ENCODE data around the gene CPSF4. TPM values are rescaled to one million over a fixed set of nuclear protein-coding genes. Genes with fewer than 3 reads are reported as not detected.

The CPSF4 gene
- polyA plus RNA-seq, 1 donor from 2014 or later: 209 TPM

- H2AFZ ChIP-seq (ENCODE audit: low read depth, low read length): no peak overlapping the region
- peak overlapping the region; percentile 59 for H3K4me2 ChIP-seq (ENCODE audit: low read length)
- H3K9me3 ChIP-seq (ENCODE audit: low read length): no peaks in the 10 kb centered on the region
- no peaks in the 10 kb centered on the region for H3K36me3 ChIP-seq (ENCODE audit: insufficient read depth, low read length)
- H3F3A ChIP-seq (ENCODE audit: insufficient read depth, low read length, poor library complexity, severe bottlenecking): no peaks in the 10 kb centered on the region
- TF ChIP-seq MXI1 (conservative IDR thresholded peaks at IDR 0.05; ENCODE audit: poor library complexity, severe bottlenecking) (no peak), REST (IDR thresholded peaks at IDR 0.05; ENCODE audit: borderline replicate concordance) (no peak), RAD21 (conservative IDR thresholded peaks at IDR 0.05) (no peak), EZH2 (IDR thresholded peaks at IDR 0.05; ENCODE audit: borderline replicate concordance, insufficient read depth, low read length, poor library complexity, severe bottlenecking) (no peak), TAF1 (IDR thresholded peaks at IDR 0.05; ENCODE audit: low read depth) (no peak)
- no peaks in the 10 kb centered on the region for H3K27me3 ChIP-seq (ENCODE audit: insufficient read depth, low read depth, low read length)
- H3K79me2 ChIP-seq (replicated peaks; ENCODE audit: insufficient read depth, low read length): peaks cover 33% of the 10 kb centered on the region
- H3K4me3 ChIP-seq (ENCODE audit: low read length): peak overlapping the region; percentile 86
- no peaks in the 10 kb centered on the region for H4K20me1 ChIP-seq (ENCODE audit: insufficient read depth)
- no peak overlapping the region for H3K9ac ChIP-seq (ENCODE audit: low read length)
- no peak overlapping the region for H3K27ac ChIP-seq (ENCODE audit: low read length)
- H3K9me2 ChIP-seq (ENCODE audit: insufficient read depth, low read length): no peaks in the 10 kb centered on the region
Measured at GRCh38 chr7:99440195-99440594, 1.5 kb downstream of the CPSF4 start.

GRCh38 chr7:99446096-99446495, 7.4 kb downstream of the CPSF4 start:
- Histone ChIP-seq H3K79me2 (replicated peaks; ENCODE audit: insufficient read depth, low read length) (peaks cover 3% of the 10 kb centered on the region), H4K20me1 (ENCODE audit: insufficient read depth) (no peaks in the 10 kb centered on the region), H3K9ac (ENCODE audit: low read length) (no peak overlapping the region), H3K9me2 (ENCODE audit: insufficient read depth, low read length) (no peaks in the 10 kb centered on the region), H3K27me3 (ENCODE audit: insufficient read depth, low read depth, low read length) (no peaks in the 10 kb centered on the region), H3F3A (ENCODE audit: insufficient read depth, low read length, poor library complexity, severe bottlenecking) (no peaks in the 10 kb centered on the region), H3K4me3 (ENCODE audit: low read length) (no peak overlapping the region), H3K36me3 (ENCODE audit: insufficient read depth, low read length) (no peaks in the 10 kb centered on the region), H3K9me3 (ENCODE audit: low read length) (no peaks in the 10 kb centered on the region), H3K27ac (ENCODE audit: low read length) (no peak overlapping the region), H3K4me2 (ENCODE audit: low read length) (no peak overlapping the region), H2AFZ (ENCODE audit: low read depth, low read length) (no peak overlapping the region)
- TF ChIP-seq EZH2 (IDR thresholded peaks at IDR 0.05; ENCODE audit: borderline replicate concordance, insufficient read depth, low read length, poor library complexity, severe bottlenecking): no peak
- no peak for TF ChIP-seq TAF1 (IDR thresholded peaks at IDR 0.05; ENCODE audit: low read depth)
- TF ChIP-seq REST (IDR thresholded peaks at IDR 0.05; ENCODE audit: borderline replicate concordance): no peak

DNA sequence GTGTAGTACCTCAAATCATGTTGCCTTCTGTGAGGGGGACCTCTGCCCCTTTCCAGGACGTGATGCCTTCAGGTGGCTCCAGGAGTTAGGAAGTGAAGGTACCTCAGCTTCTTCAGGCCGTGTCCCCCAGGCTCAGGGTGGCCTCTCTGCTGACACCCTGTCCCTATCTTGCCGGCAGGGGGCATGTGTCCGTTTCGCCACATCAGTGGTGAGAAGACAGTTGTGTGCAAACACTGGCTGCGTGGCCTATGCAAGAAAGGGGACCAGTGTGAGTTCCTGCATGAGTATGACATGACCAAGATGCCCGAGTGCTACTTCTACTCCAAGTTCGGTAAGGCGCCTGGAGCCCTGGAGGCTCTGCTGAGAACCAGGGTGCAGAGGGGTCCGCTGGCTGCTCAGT, 9.2 kb downstream of the CPSF4 start:
- Histone ChIP-seq H3K9me2 (ENCODE audit: insufficient read depth, low read length) (no peaks in the 10 kb centered on the region), H3F3A (ENCODE audit: insufficient read depth, low read length, poor library complexity, severe bottlenecking) (no peaks in the 10 kb centered on the region), H2AFZ (ENCODE audit: low read depth, low read length) (no peak overlapping the region), H3K4me3 (ENCODE audit: low read length) (no peak overlapping the region), H3K79me2 (replicated peaks; ENCODE audit: insufficient read depth, low read length) (peaks cover 3% of the 10 kb centered on the region), H3K4me2 (ENCODE audit: low read length) (no peak overlapping the region), H4K20me1 (ENCODE audit: insufficient read depth) (no peaks in the 10 kb centered on the region), H3K9ac (ENCODE audit: low read length) (no peak overlapping the region), H3K27ac (ENCODE audit: low read length) (no peak overlapping the region), H3K27me3 (ENCODE audit: insufficient read depth, low read depth, low read length) (no peaks in the 10 kb centered on the region), H3K36me3 (ENCODE audit: insufficient read depth, low read length) (no peaks in the 10 kb centered on the region), H3K9me3 (ENCODE audit: low read length) (no peaks in the 10 kb centered on the region)
- no peak for TF ChIP-seq SMC3 (conservative IDR thresholded peaks at IDR 0.05; ENCODE audit: poor library complexity)
- TF ChIP-seq RAD21 (conservative IDR thresholded peaks at IDR 0.05): no peak
- TF ChIP-seq MXI1 (conservative IDR thresholded peaks at IDR 0.05; ENCODE audit: poor library complexity, severe bottlenecking): no peak
- TF ChIP-seq, protein P1, sequence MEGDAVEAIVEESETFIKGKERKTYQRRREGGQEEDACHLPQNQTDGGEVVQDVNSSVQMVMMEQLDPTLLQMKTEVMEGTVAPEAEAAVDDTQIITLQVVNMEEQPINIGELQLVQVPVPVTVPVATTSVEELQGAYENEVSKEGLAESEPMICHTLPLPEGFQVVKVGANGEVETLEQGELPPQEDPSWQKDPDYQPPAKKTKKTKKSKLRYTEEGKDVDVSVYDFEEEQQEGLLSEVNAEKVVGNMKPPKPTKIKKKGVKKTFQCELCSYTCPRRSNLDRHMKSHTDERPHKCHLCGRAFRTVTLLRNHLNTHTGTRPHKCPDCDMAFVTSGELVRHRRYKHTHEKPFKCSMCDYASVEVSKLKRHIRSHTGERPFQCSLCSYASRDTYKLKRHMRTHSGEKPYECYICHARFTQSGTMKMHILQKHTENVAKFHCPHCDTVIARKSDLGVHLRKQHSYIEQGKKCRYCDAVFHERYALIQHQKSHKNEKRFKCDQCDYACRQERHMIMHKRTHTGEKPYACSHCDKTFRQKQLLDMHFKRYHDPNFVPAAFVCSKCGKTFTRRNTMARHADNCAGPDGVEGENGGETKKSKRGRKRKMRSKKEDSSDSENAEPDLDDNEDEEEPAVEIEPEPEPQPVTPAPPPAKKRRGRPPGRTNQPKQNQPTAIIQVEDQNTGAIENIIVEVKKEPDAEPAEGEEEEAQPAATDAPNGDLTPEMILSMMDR (IDR thresholded peaks at IDR 0.05; ENCODE audit: poor library complexity, severe bottlenecking): no peak
- TF ChIP-seq POLR2AphosphoS5 (IDR thresholded peaks at IDR 0.05): no peak
- no peak for TF ChIP-seq REST (IDR thresholded peaks at IDR 0.05; ENCODE audit: borderline replicate concordance)
- no peak for TF ChIP-seq TAF1 (IDR thresholded peaks at IDR 0.05; ENCODE audit: low read depth)
- TF ChIP-seq EZH2 (IDR thresholded peaks at IDR 0.05; ENCODE audit: borderline replicate concordance, insufficient read depth, low read length, poor library complexity, severe bottlenecking): no peak
- no peak for TF ChIP-seq EP300 (conservative IDR thresholded peaks at IDR 0.05; ENCODE audit: poor library complexity, severe bottlenecking)

All from neural cell (in vitro differentiated cells).